GM12878 (cell line): ENCODE results near the gene RSKR. TPM values are rescaled to one million over a fixed set of nuclear protein-coding genes. Genes with fewer than 3 reads are reported as not detected.

ENCODE experiments used
- ATAC-seq: fragments of 200-7000 bp; cut with Tn5 transposase; 3 replicates; pipeline ENCODE4 v1.9.1; 2020; ENCODE audit warnings: mild to moderate bottlenecking, moderate library complexity
- BruUV-seq: library from RNA; stranded (reverse); fragments of 400-500 nt; replicated peaks from 2 replicates; lab custom pipeline; 2021; lab: Mats Ljungman, UMichigan
- CTCF ChIA-PET: fragments of 300-600 bp; sonication (Branson Sonifier 250); formaldehyde crosslinking; extraction: SDS; loops from one replicate; lab custom pipeline; 2021; ENCODE audit warnings: inconsistent platforms; lab: Yijun Ruan, JAX
- POLR2A ChIA-PET: fragments of 350-600 bp; formaldehyde crosslinking; extraction: SDS; loops from one replicate; lab custom pipeline; 2021; ENCODE audit warnings: inconsistent platforms; lab: Charles Lee
- RAD21 ChIA-PET: fragments of 300-600 bp; sonication (Branson Sonifier 250); formaldehyde crosslinking; loops from one replicate; lab custom pipeline; 2023; ENCODE audit warnings: antibody characterized with exemption; ENCODE audit not compliant: unreplicated experiment; lab: Charles Lee
- SMC1A ChIA-PET: fragments of 300-600 bp; sonication (Branson Sonifier 250); formaldehyde crosslinking; loops from one replicate; lab custom pipeline; 2023; ENCODE audit not compliant: unreplicated experiment, uncharacterized antibody; lab: Charles Lee
- DNase-seq: peaks from one replicate; pipeline ENCODE4 v3.0.0-alpha.2; 2011; ENCODE audit warnings: low read depth, low spot score
- FAIRE-seq: peaks from 3 replicates; lab custom pipeline; 2011; peaks lifted over from hg19 to GRCh38; lab: Jason Lieb, UNC
- H2AFZ ChIP-seq: 2 replicates; pipeline ENCODE4 v1.6.0; 2011; ENCODE audit warnings: low read depth, low read length, control low read depth; ENCODE audit not compliant: control insufficient read depth
- H3K27ac ChIP-seq: 2 replicates; pipeline ENCODE4 v1.5.1; 2011; ENCODE audit warnings: control low read depth; ENCODE audit not compliant: control insufficient read depth, insufficient read depth
- H3K27me3 ChIP-seq, 2 experiments: replicated peaks in 1 of 2; 2 replicates each; pipeline versions ENCODE4 v1.6.0 to v1.6.1; 2011; ENCODE audit warnings: low read length in 1 of 2; ENCODE audit not compliant: control insufficient read depth in 2 of 2, insufficient read depth in 2 of 2
- H3K36me3 ChIP-seq, 2 experiments: 2 replicates each; pipeline ENCODE4 v1.5.1; 2011; ENCODE audit warnings: low read length in 1 of 2; ENCODE audit not compliant: control insufficient read depth in 2 of 2, insufficient read depth in 2 of 2
- H3K4me1 ChIP-seq: 2 replicates; pipeline ENCODE4 v1.6.1; 2011; ENCODE audit warnings: mild to moderate bottlenecking, low read length, moderate library complexity, mixed read lengths; ENCODE audit not compliant: control insufficient read depth, insufficient read depth
- H3K4me2 ChIP-seq: 2 replicates; pipeline ENCODE4 v1.6.0; 2011; ENCODE audit warnings: control low read depth; ENCODE audit not compliant: control insufficient read depth, insufficient read depth
- H3K4me3 ChIP-seq: fragments of 200-600 bp; sonication (generic); 2 replicates; pipeline ENCODE4 v1.5.1; 2016
- H3K79me2 ChIP-seq: 2 replicates; pipeline ENCODE4 v1.6.0; 2011; ENCODE audit warnings: low read length; ENCODE audit not compliant: control insufficient read depth, insufficient read depth
- H3K9ac ChIP-seq: 2 replicates; pipeline ENCODE4 v1.8.0; 2011; ENCODE audit warnings: low read length, control low read depth, mixed read lengths; ENCODE audit not compliant: control insufficient read depth, insufficient read depth
- H3K9me3 ChIP-seq: replicated peaks from 3 replicates; pipeline ENCODE4 v1.5.1; 2011; ENCODE audit warnings: mild to moderate bottlenecking, low read length; ENCODE audit not compliant: control insufficient read depth, insufficient read depth
- H4K20me1 ChIP-seq: 2 replicates; pipeline ENCODE4 v1.6.0; 2011; ENCODE audit not compliant: control insufficient read depth, insufficient read depth
- CREM ChIP-seq: IDR thresholded peaks from 2 replicates; pipeline ENCODE4 v1.6.1; 2014; ENCODE audit warnings: antibody characterized with exemption, low read depth
- EZH2 ChIP-seq: IDR thresholded peaks from 2 replicates; pipeline ENCODE4 v1.6.1; 2012; ENCODE audit warnings: low read depth, mild to moderate bottlenecking, control low read depth, inconsistent platforms, low read length, borderline replicate concordance; ENCODE audit not compliant: control insufficient read depth
- JUNB ChIP-seq: IDR thresholded peaks from 2 replicates; pipeline ENCODE4 v1.6.1; 2016; ENCODE audit warnings: antibody characterized with exemption, mild to moderate bottlenecking
- KDM1A ChIP-seq: fragments of 200-600 bp; sonication (generic); IDR thresholded peaks from 2 replicates; pipeline ENCODE4 v1.6.1; 2016; ENCODE audit warnings: borderline replicate concordance
- NBN ChIP-seq: fragments of 450-650 bp; IDR thresholded peaks from 2 replicates; pipeline ENCODE4 v1.6.1; 2016
- POLR2A ChIP-seq: IDR thresholded peaks from 2 replicates; pipeline ENCODE4 v1.6.1; 2011; ENCODE audit warnings: low read depth, mild to moderate bottlenecking, low read length
- POU2F2 ChIP-seq: IDR thresholded peaks from 3 replicates; pipeline ENCODE4 v1.6.1; 2011; ENCODE audit warnings: low read depth, mild to moderate bottlenecking, low read length, borderline replicate concordance
- SREBF1 ChIP-seq: IDR thresholded peaks from 2 replicates; pipeline ENCODE4 v1.6.1; 2012; ENCODE audit warnings: mild to moderate bottlenecking, low read length
- STAT3 ChIP-seq: IDR thresholded peaks from 2 replicates; pipeline ENCODE4 v1.6.1; 2011; ENCODE audit warnings: low read depth, low read length, improper control_type of control experiment
- ZNF207 ChIP-seq: fragments of 450-650 bp; IDR thresholded peaks from 2 replicates; pipeline ENCODE4 v1.6.1; 2014; ENCODE audit warnings: antibody characterized with exemption, mild to moderate bottlenecking, borderline replicate concordance
- ZNF217 ChIP-seq: fragments of 450-650 bp; IDR thresholded peaks from 2 replicates; pipeline ENCODE4 v1.6.1; 2017; ENCODE audit warnings: antibody characterized with exemption, mild to moderate bottlenecking
- ZNF622 ChIP-seq: fragments of 450-650 bp; IDR thresholded peaks from 2 replicates; pipeline ENCODE4 v1.6.1; 2017; ENCODE audit warnings: mild to moderate bottlenecking, inconsistent platforms
- WGBS: methylation state at CpG from one replicate; pipeline ENCODE4 v1.1.6; 2016; ENCODE audit warnings: low lambda C conversion rate; ENCODE audit not compliant: insufficient replicate concordance, insufficient coverage; ENCODE audit errors: missing lambda C conversion rate; 5-methylcytosine and 5-hydroxymethylcytosine counted together
- in situ Hi-C: fragments of 300-500 bp; cut with MboI; formaldehyde crosslinking; loops from 9 replicates; pipeline ENCODE4 v1.14.3; 2018; ENCODE audit warnings: mixed read lengths
- intact Hi-C: fragments of 100-400 bp; cut with micrococcal nuclease; formaldehyde crosslinking; loops from one replicate; pipeline ENCODE4 v1.14.2; 2022; ENCODE audit not compliant: unreplicated experiment
- polyA plus RNA-seq, 11 experiments: library from polyadenylated mRNA; depleted of rRNA in 4 of 11; unstranded in 6 of 11; stranded (reverse) in 5 of 11; fragments of >200 nt; fragmentation: Nextera tagmentation in 4 of 11; fragmentation: Illumina TruSeq in 1 of 11; extraction: Ambion mirVana in 4 of 11; extraction: Trizol in 1 of 11; gene quantifications; 1 replicate in 1 of 11; 2 replicates in 10 of 11; pipeline versions ENCODE4 v1.2.1 to v1.2.3, GENCODE V29; 2011 to 2016; ENCODE audit warnings: inconsistent platforms in 2 of 11, missing spikeins in 2 of 11, low read depth in 1 of 11
- total RNA-seq, 4 experiments: library from RNA; depleted of rRNA in 3 of 4; stranded (reverse); fragments of >200 nt in 3 of 4; fragmentation: Illumina TruSeq in 1 of 4; extraction: Trizol in 1 of 4; gene quantifications; 2 replicates each; pipeline versions ENCODE4 v1.2.1 to v1.2.3, GENCODE V29; 2013 to 2021
- TF ChIP-seq, protein P1 (sequence below): fragments of 450-650 bp; IDR thresholded peaks from 2 replicates; pipeline ENCODE4 v1.6.1; 2018; ENCODE audit warnings: borderline replicate concordance, mild to moderate bottlenecking; ENCODE audit not compliant: partially characterized antibody
- TF ChIP-seq, protein P2 (sequence below): fragments of 450-650 bp; formaldehyde crosslinking; IDR thresholded peaks from 2 replicates; pipeline ENCODE4 v1.5.0; 2022; ENCODE audit warnings: mild to moderate bottlenecking, missing genetic modification characterization
- TF ChIP-seq, protein P3 (sequence below): IDR thresholded peaks from 2 replicates; pipeline ENCODE4 v1.6.1; 2011; ENCODE audit warnings: borderline replicate concordance, low read depth, mild to moderate bottlenecking, moderate library complexity, mixed read lengths, low read length; ENCODE audit not compliant: insufficient read depth; ENCODE audit errors: extremely low read length
- TF ChIP-seq, protein P4 (sequence below): IDR thresholded peaks from 2 replicates; pipeline ENCODE4 v1.6.1; 2012; ENCODE audit warnings: low read length, inconsistent platforms

RSKR gene
- total and polyA plus RNA-seq, 10 of the 15 experiments (the other 5 are each of a cell fraction or from before 2014, with no cell fraction given) = 0.52 to 22.4 (median 8.7) TPM

DNA sequence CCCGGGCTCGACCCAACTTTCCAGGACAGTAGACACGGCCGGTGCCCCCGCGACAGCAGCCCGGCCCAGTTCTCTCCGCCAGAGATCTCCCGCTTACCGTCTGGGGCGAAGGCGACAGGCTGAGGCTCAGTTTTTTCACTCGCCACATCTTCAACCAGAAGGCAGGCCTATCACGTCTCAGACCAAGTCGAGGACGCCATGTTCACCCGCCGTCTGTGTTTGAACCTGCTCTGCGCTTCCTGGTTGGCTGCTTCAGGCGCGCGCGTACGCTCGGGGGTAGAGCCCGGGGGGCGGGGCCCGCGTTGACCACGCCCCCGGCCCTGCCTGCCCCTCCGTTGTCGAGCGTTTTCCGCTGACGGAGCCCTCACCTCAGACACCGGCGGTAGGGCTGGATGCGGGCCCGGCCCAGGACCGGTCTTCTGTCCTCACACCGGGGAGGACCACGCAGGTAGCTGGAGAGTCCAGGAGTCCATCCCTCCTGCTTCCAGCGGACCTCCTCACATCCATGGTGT, 15.1 kb downstream of the RSKR start, which contains the start of gene SPAG5:
SPAG5 (minus strand) TSS at position 227 of the 512 bp plus-strand sequence; CDS start at position 148, 79 bp downstream.
- Histone ChIP-seq H3K4me2 (peak within 1 kb of the TSS; percentile 95), H3K4me1 (peaks cover 5% of the 10 kb centered on the region), H3K9me3 (no peaks in the 10 kb centered on the region), H3K27me3 (no peaks in the 10 kb centered on the region), H2AFZ (peak within 1 kb of the TSS; percentile 91), H3K4me3 (peak within 1 kb of the TSS; percentile 98), H3K36me3 (peaks cover 0 to 4% of the 10 kb centered on the region in 2 experiments; a peak in 1 of 4 replicates), H3K27ac (peak within 1 kb of the TSS; percentile 94), H4K20me1 (no peaks in the 10 kb centered on the region), H3K9ac (peak within 1 kb of the TSS; percentile 97), H3K79me2 (peaks cover 21% of the 10 kb centered on the region)
- in situ Hi-C loops (no loop called here), intact Hi-C loops (loop anchor here (2.0 kb wide), 3 partner anchors 22 to 50 kb away; partner anchors contain the start of genes ALDOC and BLTP2)
- DNase-seq (peak; percentile 80), FAIRE-seq (peak; percentile 93), ATAC-seq (peak; percentile 95)
- ChIA-PET RAD21 (interaction anchor here (0.8 to 2.9 kb wide), 8 partner anchors 10 to 50 kb away, joined by 3 to 24 read pairs (median 4); partner anchors contain the start of gene PIGS), POLR2A (interaction anchor here (0.7 to 5.4 kb wide), 17 partner anchors 11 to 121 kb away, joined by 3 to 56 read pairs (median 6); partner anchors contain the start of genes ALDOC, PIGS, PROCA1 and RPL23A), SMC1A (interaction anchor here (1.0 to 2.9 kb wide), 8 partner anchors 10 to 51 kb away, joined by 3 to 25 read pairs (median 8); partner anchors contain the start of genes ALDOC, PIGS and UNC119), CTCF (interaction anchor here (0.6 to 5.9 kb wide), 6 partner anchors 12 to 69 kb away, joined by 4 to 51 read pairs (median 6); partner anchors contain the start of gene RSKR)
- BruUV-seq = no TSS peak
- 2% methylated on average over 38 of the region's 44 CpGs for WGBS
- TF ChIP-seq SREBF1 (no peak), ZNF622 (no peak), ZNF207 (no peak), JUNB (no peak), STAT3 (no peak), POLR2A (peak; percentile 95), ZNF217 (no peak), EZH2 (no peak), KDM1A (no peak), POU2F2 (peak; percentile 66; the same call in 1 of the 3 replicates), NBN (0 out of 2 replicates have a peak, but pooled peaks have one; percentile 75), CREM (peak; percentile 36; the same call in 1 of the 2 replicates)
- TF ChIP-seq, protein P1, sequence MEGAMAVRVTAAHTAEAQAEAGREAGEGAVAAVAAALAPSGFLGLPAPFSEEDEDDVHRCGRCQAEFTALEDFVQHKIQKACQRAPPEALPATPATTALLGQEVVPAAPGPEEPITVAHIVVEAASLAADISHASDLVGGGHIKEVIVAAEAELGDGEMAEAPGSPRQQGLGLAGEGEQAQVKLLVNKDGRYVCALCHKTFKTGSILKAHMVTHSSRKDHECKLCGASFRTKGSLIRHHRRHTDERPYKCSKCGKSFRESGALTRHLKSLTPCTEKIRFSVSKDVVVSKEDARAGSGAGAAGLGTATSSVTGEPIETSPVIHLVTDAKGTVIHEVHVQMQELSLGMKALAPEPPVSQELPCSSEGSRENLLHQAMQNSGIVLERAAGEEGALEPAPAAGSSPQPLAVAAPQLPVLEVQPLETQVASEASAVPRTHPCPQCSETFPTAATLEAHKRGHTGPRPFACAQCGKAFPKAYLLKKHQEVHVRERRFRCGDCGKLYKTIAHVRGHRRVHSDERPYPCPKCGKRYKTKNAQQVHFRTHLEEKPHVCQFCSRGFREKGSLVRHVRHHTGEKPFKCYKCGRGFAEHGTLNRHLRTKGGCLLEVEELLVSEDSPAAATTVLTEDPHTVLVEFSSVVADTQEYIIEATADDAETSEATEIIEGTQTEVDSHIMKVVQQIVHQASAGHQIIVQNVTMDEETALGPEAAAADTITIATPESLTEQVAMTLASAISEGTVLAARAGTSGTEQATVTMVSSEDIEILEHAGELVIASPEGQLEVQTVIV = no peak
- TF ChIP-seq, protein P2, sequence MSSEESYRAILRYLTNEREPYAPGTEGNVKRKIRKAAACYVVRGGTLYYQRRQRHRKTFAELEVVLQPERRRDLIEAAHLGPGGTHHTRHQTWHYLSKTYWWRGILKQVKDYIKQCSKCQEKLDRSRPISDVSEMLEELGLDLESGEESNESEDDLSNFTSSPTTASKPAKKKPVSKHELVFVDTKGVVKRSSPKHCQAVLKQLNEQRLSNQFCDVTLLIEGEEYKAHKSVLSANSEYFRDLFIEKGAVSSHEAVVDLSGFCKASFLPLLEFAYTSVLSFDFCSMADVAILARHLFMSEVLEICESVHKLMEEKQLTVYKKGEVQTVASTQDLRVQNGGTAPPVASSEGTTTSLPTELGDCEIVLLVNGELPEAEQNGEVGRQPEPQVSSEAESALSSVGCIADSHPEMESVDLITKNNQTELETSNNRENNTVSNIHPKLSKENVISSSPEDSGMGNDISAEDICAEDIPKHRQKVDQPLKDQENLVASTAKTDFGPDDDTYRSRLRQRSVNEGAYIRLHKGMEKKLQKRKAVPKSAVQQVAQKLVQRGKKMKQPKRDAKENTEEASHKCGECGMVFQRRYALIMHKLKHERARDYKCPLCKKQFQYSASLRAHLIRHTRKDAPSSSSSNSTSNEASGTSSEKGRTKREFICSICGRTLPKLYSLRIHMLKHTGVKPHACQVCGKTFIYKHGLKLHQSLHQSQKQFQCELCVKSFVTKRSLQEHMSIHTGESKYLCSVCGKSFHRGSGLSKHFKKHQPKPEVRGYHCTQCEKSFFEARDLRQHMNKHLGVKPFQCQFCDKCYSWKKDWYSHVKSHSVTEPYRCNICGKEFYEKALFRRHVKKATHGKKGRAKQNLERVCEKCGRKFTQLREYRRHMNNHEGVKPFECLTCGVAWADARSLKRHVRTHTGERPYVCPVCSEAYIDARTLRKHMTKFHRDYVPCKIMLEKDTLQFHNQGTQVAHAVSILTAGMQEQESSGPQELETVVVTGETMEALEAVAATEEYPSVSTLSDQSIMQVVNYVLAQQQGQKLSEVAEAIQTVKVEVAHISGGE (CRISPR knock-in tag) = no peak
- TF ChIP-seq, protein P3, sequence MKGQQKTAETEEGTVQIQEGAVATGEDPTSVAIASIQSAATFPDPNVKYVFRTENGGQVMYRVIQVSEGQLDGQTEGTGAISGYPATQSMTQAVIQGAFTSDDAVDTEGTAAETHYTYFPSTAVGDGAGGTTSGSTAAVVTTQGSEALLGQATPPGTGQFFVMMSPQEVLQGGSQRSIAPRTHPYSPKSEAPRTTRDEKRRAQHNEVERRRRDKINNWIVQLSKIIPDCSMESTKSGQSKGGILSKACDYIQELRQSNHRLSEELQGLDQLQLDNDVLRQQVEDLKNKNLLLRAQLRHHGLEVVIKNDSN = no peak
- TF ChIP-seq, protein P4, sequence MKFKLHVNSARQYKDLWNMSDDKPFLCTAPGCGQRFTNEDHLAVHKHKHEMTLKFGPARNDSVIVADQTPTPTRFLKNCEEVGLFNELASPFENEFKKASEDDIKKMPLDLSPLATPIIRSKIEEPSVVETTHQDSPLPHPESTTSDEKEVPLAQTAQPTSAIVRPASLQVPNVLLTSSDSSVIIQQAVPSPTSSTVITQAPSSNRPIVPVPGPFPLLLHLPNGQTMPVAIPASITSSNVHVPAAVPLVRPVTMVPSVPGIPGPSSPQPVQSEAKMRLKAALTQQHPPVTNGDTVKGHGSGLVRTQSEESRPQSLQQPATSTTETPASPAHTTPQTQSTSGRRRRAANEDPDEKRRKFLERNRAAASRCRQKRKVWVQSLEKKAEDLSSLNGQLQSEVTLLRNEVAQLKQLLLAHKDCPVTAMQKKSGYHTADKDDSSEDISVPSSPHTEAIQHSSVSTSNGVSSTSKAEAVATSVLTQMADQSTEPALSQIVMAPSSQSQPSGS = no peak
